HCT116 (cell line): ENCODE measurements around the gene IGF2BP1. TPM values are rescaled to one million over a fixed set of nuclear protein-coding genes. Genes with fewer than 3 reads are reported as not detected.

ENCODE experiments used
- ATAC-seq: fragments of 200-7000 bp; cut with Tn5 transposase; 2 replicates; pipeline ENCODE4 v1.9.1; 2020; ENCODE audit warnings: mild to moderate bottlenecking, moderate library complexity
- BruUV-seq: library from RNA; stranded (reverse); fragments of 400-500 nt; replicated peaks from 2 replicates; lab custom pipeline; 2021; lab: Mats Ljungman, UMichigan
- CTCF ChIA-PET: fragments of 300-600 bp; sonication (Branson Sonifier 250); formaldehyde crosslinking; loops from one replicate; lab custom pipeline; 2021; ENCODE audit warnings: antibody characterized with exemption; lab: Charles Lee
- POLR2A ChIA-PET: fragments of 300-600, 350-600 bp; sonication (Branson Sonifier 250); formaldehyde crosslinking; loops from one replicate; lab custom pipeline; 2021; ENCODE audit warnings: antibody characterized with exemption; lab: Charles Lee
- RAD21 ChIA-PET, 2 experiments: fragments of 300-600 bp; sonication (Branson Sonifier 250); formaldehyde crosslinking; loops; one replicate each; lab custom pipeline; 2023; ENCODE audit warnings: low total read pairs in 2 of 2; ENCODE audit not compliant: uncharacterized antibody in 2 of 2, unreplicated experiment in 2 of 2, low non-redundant PET in 1 of 2; lab: Charles Lee
- DNase-seq: peaks from one replicate; pipeline ENCODE4 v3.0.0-alpha.2; 2010; ENCODE audit warnings: low read depth, low spot score
- H2AFZ ChIP-seq: fragments of 200-600 bp; shearing (Covaris generic), sonication (generic); 2 replicates; pipeline ENCODE4 v1.6.1; 2017; ENCODE audit warnings: low read depth, mixed run types, mixed read lengths, antibody characterized with exemption, low read length; ENCODE audit not compliant: poor library complexity, severe bottlenecking
- H3K27ac ChIP-seq: 2 replicates; pipeline ENCODE4 v1.5.1; 2012; ENCODE audit warnings: low read depth, low read length
- H3K27me3 ChIP-seq: fragments of 200-600 bp; sonication (generic); 2 replicates; pipeline ENCODE4 v1.6.1; 2016; ENCODE audit warnings: mixed run types, low read length, mixed read lengths; ENCODE audit not compliant: insufficient read depth
- H3K36me3 ChIP-seq, 2 experiments: fragments of 200-500 bp in 1 of 2; fragments of 200-600 bp in 1 of 2; sonication (Bioruptor generic) in 1 of 2; sonication (generic) in 1 of 2; 2 replicates each; pipeline versions ENCODE4 v1.5.1 to v1.6.1; 2014 to 2016; ENCODE audit warnings: low read length in 2 of 2, inconsistent platforms in 1 of 2, mixed read lengths in 1 of 2, mixed run types in 1 of 2; ENCODE audit not compliant: insufficient read depth in 2 of 2, control insufficient read depth in 1 of 2
- H3K4me1 ChIP-seq, 2 experiments: fragments of 200-600 bp in 1 of 2; sonication (generic) in 1 of 2; 2 replicates each; pipeline versions ENCODE4 v1.5.1 to v1.6.1; 2012 to 2017; ENCODE audit warnings: low read length in 2 of 2, inconsistent platforms in 1 of 2, mild to moderate bottlenecking in 1 of 2, mixed read lengths in 1 of 2, mixed run types in 1 of 2, moderate library complexity in 1 of 2; ENCODE audit not compliant: insufficient read depth in 2 of 2, control insufficient read depth in 1 of 2
- H3K4me2 ChIP-seq: fragments of 200-600 bp; sonication (generic); 2 replicates; pipeline ENCODE4 v1.6.1; 2017; ENCODE audit warnings: mixed run types, low read length, mixed read lengths
- H3K4me3 ChIP-seq, 2 experiments: fragments of 200-600 bp in 1 of 2; sonication (generic) in 1 of 2; replicated peaks in 1 of 2; 2 replicates each; pipeline ENCODE4 v1.5.1; 2011 to 2016; ENCODE audit warnings: low read length in 2 of 2, control low read depth in 1 of 2, low read depth in 1 of 2, mild to moderate bottlenecking in 1 of 2, mixed read lengths in 1 of 2, mixed run types in 1 of 2
- H3K79me2 ChIP-seq: fragments of 200-600 bp; sonication (generic); 2 replicates; pipeline ENCODE4 v1.6.1; 2017; ENCODE audit warnings: mild to moderate bottlenecking, mixed run types, low read length, moderate library complexity, mixed read lengths; ENCODE audit not compliant: insufficient read depth
- H3K9ac ChIP-seq: fragments of 200-600 bp; sonication (generic); 2 replicates; pipeline ENCODE4 v1.6.1; 2016; ENCODE audit warnings: low read length, mixed read lengths
- H3K9me2 ChIP-seq: fragments of 200-600 bp; sonication (generic), shearing (Covaris generic); 2 replicates; pipeline ENCODE4 v1.6.1; 2017; ENCODE audit warnings: mixed run types, mild to moderate bottlenecking, moderate library complexity; ENCODE audit not compliant: insufficient read depth
- H3K9me3 ChIP-seq, 2 experiments: fragments of 200-500 bp in 1 of 2; fragments of 200-600 bp in 1 of 2; sonication (Bioruptor generic) in 1 of 2; sonication (generic) in 1 of 2; 2 replicates each; pipeline ENCODE4 v1.6.1; 2014 to 2017; ENCODE audit warnings: low read length in 2 of 2, mixed read lengths in 2 of 2, inconsistent platforms in 1 of 2, low read depth in 1 of 2, mild to moderate bottlenecking in 1 of 2, mixed run types in 1 of 2, moderate library complexity in 1 of 2; ENCODE audit not compliant: control insufficient read depth in 1 of 2, insufficient read depth in 1 of 2
- H4K20me1 ChIP-seq: fragments of 200-600 bp; sonication (generic), shearing (Covaris generic); 2 replicates; pipeline ENCODE4 v1.6.1; 2017; ENCODE audit warnings: mixed run types, mild to moderate bottlenecking, moderate library complexity; ENCODE audit not compliant: insufficient read depth
- CBX3 ChIP-seq: IDR thresholded peaks from 2 replicates; pipeline ENCODE4 v1.6.1; 2012; ENCODE audit warnings: low read depth
- CEBPB ChIP-seq: IDR thresholded peaks from 2 replicates; pipeline ENCODE4 v1.6.1; 2012; ENCODE audit warnings: low read depth
- ELF1 ChIP-seq: IDR thresholded peaks from 2 replicates; pipeline ENCODE4 v1.6.1; 2012; ENCODE audit warnings: low read depth, borderline replicate concordance
- EZH2 ChIP-seq: fragments of 200-600 bp; sonication (generic); IDR thresholded peaks from 2 replicates; pipeline ENCODE4 v1.6.1; 2017; ENCODE audit warnings: antibody characterized with exemption, mixed run types
- EZH2phosphoT487 ChIP-seq: fragments of 200-600 bp; IDR thresholded peaks from 2 replicates; pipeline ENCODE4 v1.6.1; 2018; ENCODE audit warnings: antibody characterized with exemption, borderline replicate concordance
- FOSL1 ChIP-seq: IDR thresholded peaks from 2 replicates; pipeline ENCODE4 v1.6.1; 2012; ENCODE audit warnings: low read depth
- JUND ChIP-seq: IDR thresholded peaks from 2 replicates; pipeline ENCODE4 v1.6.1; 2012
- POLR2A ChIP-seq: IDR thresholded peaks from 2 replicates; pipeline ENCODE4 v1.7.0; 2011; ENCODE audit warnings: borderline replicate concordance; ENCODE audit not compliant: insufficient read depth, insufficient read length; ENCODE audit errors: extremely low read depth
- POLR2AphosphoS5 ChIP-seq: IDR thresholded peaks from 2 replicates; pipeline ENCODE4 v1.6.1; 2011; ENCODE audit warnings: mild to moderate bottlenecking, low read depth, low read length, moderate library complexity
- SIN3A ChIP-seq: IDR thresholded peaks from 2 replicates; pipeline ENCODE4 v1.6.1; 2012; ENCODE audit warnings: low read depth
- SP1 ChIP-seq: IDR thresholded peaks from 2 replicates; pipeline ENCODE4 v1.6.1; 2012; ENCODE audit warnings: low read depth
- SRF ChIP-seq: IDR thresholded peaks from 2 replicates; pipeline ENCODE4 v1.6.1; 2012; ENCODE audit warnings: low read depth
- TCF7L2 ChIP-seq: IDR thresholded peaks from 2 replicates; pipeline ENCODE4 v1.7.0; 2011; ENCODE audit warnings: borderline replicate concordance, inconsistent platforms; ENCODE audit not compliant: insufficient read depth, insufficient read length; ENCODE audit errors: extremely low read depth
- YY1 ChIP-seq: IDR thresholded peaks from 2 replicates; pipeline ENCODE4 v1.6.1; 2011; ENCODE audit warnings: low read length, low read depth, moderate library complexity, mild to moderate bottlenecking; ENCODE audit not compliant: insufficient replicate concordance; ENCODE audit errors: extremely low read depth
- ZNF274 ChIP-seq: fragments of 200-500 bp; sonication (Bioruptor generic); IDR thresholded peaks from 2 replicates; pipeline ENCODE4 v1.6.1; 2014; ENCODE audit warnings: mild to moderate bottlenecking, low read depth, low read length, inconsistent platforms
- intact Hi-C: fragments of 100-400 bp; cut with micrococcal nuclease; formaldehyde crosslinking; loops from 2 replicates; pipeline ENCODE4 v1.10.0; 2022
- total RNA-seq: library from RNA; stranded (reverse); gene quantifications from one replicate; pipeline ENCODE4 v1.2.1, GENCODE V29; 2021; ENCODE audit not compliant: unreplicated experiment
- TF ChIP-seq, protein P1 (sequence below): IDR thresholded peaks from 2 replicates; pipeline ENCODE4 v1.6.1; 2012
- TF ChIP-seq, protein P2 (sequence below): IDR thresholded peaks from 2 replicates; pipeline ENCODE4 v1.6.1; 2011; ENCODE audit warnings: mild to moderate bottlenecking, low read length, moderate library complexity; ENCODE audit not compliant: insufficient replicate concordance; ENCODE audit errors: extremely low read depth
- TF ChIP-seq, protein P3 (sequence below): IDR thresholded peaks from 2 replicates; pipeline ENCODE4 v1.6.1; 2012

Gene IGF2BP1
- total RNA-seq, 1 experiment from 2014 or later: 0.91 TPM

DNA sequence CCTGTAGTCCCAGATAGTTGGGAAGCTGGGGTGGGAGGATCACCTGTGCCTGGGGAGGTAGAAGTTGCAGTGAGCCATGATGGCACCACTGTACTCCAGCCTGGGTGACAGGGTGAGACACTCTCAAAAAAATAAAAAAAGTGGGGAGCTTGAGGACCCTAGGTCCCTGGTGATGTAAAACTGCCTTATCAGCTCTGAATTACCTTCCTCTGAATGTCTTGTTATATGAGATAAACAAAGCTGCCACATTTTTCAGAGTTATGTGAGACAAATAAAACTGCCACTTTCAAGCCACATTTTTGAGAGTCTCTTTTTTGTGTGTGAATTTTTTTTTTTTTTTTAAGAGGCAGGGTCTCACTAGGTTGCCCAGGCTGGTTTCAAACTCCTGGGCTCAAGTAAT, 103.4 kb downstream of the IGF2BP1 start:
- ChIA-PET CTCF (interaction anchor here (0.8 kb wide), 1 partner anchor 65 kb away, joined by 3 read pairs; no protein-coding TSS in a partner anchor), RAD21 (interaction anchor here in 1 of 2 experiments (0.6 kb wide), 1 partner anchor 153 kb away, joined by 3 read pairs; no protein-coding TSS in a partner anchor), POLR2A (interaction anchor here (1.5 to 2.3 kb wide), 2 partner anchors 11 to 65 kb away, joined by 4 to 10 read pairs; no protein-coding TSS in a partner anchor)
- Histone ChIP-seq H3K9me3 (no peaks in the 10 kb centered on the region), H3K4me3 (peak overlapping the region in 1 of 2 experiments; percentile 3; a peak in 1 of 4 replicates), H3K9me2 (no peaks in the 10 kb centered on the region), H3K4me2 (peak overlapping the region; percentile 60), H3K27me3 (no peaks in the 10 kb centered on the region), H3K9ac (no peak overlapping the region), H3K36me3 (no peaks in the 10 kb centered on the region), H3K4me1 (peaks cover 17 to 24% of the 10 kb centered on the region in 2 experiments), H2AFZ (peak overlapping the region; percentile 90), H4K20me1 (no peaks in the 10 kb centered on the region), H3K27ac (peak overlapping the region; percentile 53; the same call in 1 of the 2 replicates), H3K79me2 (no peaks in the 10 kb centered on the region)
- BruUV-seq: no TSS peak
- no peak for ATAC-seq
- intact Hi-C loops: no loop called here
- DNase-seq: no peak
- TF ChIP-seq POLR2A (no peak), EZH2 (no peak), SRF (no peak)

DNA sequence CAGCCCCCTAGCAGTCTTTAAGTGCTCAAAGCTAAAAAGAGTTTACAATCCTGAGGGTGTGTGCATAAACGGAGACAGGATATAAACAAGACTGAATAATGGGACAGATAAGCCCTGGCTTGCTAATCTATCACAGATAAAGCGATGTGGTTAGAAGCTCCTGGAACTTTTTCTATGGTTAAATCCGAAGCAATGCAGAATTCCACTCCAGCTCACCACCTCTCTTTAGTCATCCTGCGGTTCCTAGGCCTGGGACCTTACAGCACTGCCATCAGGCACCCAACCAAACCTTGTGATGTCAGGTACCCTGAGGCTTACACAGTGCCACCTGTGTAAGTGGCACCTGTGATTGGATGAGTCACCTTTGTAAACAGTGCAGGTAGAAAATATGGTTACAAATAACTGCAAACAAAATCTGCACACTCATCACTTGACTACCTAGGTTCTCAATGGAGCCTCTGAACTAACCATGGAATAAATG, 103.9 kb downstream of the IGF2BP1 start:
- Histone ChIP-seq H3K4me1 (peaks cover 17 to 24% of the 10 kb centered on the region in 2 experiments), H3K9me3 (no peaks in the 10 kb centered on the region), H4K20me1 (no peaks in the 10 kb centered on the region), H3K9ac (no peak overlapping the region), H3K79me2 (no peaks in the 10 kb centered on the region), H2AFZ (peak overlapping the region; percentile 90), H3K27ac (peak overlapping the region; percentile 53), H3K4me2 (peak overlapping the region; percentile 60), H3K36me3 (no peaks in the 10 kb centered on the region), H3K27me3 (no peaks in the 10 kb centered on the region), H3K4me3 (peak overlapping the region in 1 of 2 experiments; percentile 3; a peak in 1 of 4 replicates), H3K9me2 (no peaks in the 10 kb centered on the region)
- ChIA-PET POLR2A (interaction anchor here (0.7 to 2.3 kb wide), 4 partner anchors 11 to 209 kb away, joined by 3 to 10 read pairs (median 4); partner anchors contain the start of gene ATP5MC1), RAD21 (interaction anchor here in 1 of 2 experiments (0.6 kb wide), 1 partner anchor 153 kb away, joined by 3 read pairs; no protein-coding TSS in a partner anchor), CTCF (interaction anchor here (0.8 to 1.7 kb wide), 2 partner anchors 65 to 127 kb away, joined by 3 to 7 read pairs; no protein-coding TSS in a partner anchor)
- peak; percentile 73 for ATAC-seq
- DNase-seq: peak; percentile 72
- intact Hi-C loops: no loop called here
- BruUV-seq: no TSS peak
- TF ChIP-seq, protein P1, sequence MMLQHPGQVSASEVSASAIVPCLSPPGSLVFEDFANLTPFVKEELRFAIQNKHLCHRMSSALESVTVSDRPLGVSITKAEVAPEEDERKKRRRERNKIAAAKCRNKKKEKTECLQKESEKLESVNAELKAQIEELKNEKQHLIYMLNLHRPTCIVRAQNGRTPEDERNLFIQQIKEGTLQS: no peak
- TF ChIP-seq POLR2AphosphoS5 (no peak), SRF (0 out of 2 replicates have a peak, but pooled peaks have one; percentile 41), POLR2A (no peak), JUND (peak; percentile 94), YY1 (no peak), ZNF274 (no peak), EZH2phosphoT487 (no peak), TCF7L2 (no peak), SIN3A (no peak), CEBPB (peak; percentile 62; the same call in 1 of the 2 replicates), ELF1 (no peak), FOSL1 (peak; percentile 91), SP1 (peak; percentile 79), CBX3 (peak; percentile 94), EZH2 (no peak)
- TF ChIP-seq, protein P2, sequence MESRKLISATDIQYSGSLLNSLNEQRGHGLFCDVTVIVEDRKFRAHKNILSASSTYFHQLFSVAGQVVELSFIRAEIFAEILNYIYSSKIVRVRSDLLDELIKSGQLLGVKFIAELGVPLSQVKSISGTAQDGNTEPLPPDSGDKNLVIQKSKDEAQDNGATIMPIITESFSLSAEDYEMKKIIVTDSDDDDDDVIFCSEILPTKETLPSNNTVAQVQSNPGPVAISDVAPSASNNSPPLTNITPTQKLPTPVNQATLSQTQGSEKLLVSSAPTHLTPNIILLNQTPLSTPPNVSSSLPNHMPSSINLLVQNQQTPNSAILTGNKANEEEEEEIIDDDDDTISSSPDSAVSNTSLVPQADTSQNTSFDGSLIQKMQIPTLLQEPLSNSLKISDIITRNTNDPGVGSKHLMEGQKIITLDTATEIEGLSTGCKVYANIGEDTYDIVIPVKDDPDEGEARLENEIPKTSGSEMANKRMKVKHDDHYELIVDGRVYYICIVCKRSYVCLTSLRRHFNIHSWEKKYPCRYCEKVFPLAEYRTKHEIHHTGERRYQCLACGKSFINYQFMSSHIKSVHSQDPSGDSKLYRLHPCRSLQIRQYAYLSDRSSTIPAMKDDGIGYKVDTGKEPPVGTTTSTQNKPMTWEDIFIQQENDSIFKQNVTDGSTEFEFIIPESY: no peak
- TF ChIP-seq, protein P3, sequence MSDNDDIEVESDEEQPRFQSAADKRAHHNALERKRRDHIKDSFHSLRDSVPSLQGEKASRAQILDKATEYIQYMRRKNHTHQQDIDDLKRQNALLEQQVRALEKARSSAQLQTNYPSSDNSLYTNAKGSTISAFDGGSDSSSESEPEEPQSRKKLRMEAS: peak; percentile 63
